Measurements from ENCODE around the gene FAM135A. TPM values are rescaled to one million over a fixed set of nuclear protein-coding genes. Genes with fewer than 3 reads are reported as not detected.

Gene FAM135A
- total RNA-seq, 6 donors from 2014 or later: 13.7 to 57.9 (median 29.2) TPM

DNA sequence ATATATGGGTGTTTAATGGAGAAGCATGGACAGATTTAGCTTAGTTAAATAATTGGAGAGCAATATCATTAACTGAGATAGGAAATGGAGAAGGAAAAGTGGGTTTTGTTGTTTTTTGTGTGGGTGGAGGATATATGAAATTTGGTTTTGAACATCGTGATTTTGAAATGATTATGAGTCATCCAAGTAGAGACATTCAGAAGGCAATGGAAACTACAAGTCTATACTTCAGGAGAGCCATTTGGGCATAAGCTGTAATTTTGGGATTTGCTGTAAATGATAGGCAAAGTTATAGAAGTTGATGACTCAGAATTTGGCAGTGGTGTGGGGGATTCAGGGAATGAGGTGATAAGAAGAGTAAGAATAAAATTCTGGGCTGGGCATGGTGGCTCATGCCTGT is 27.4 kb upstream of the FAM135A start:
- Histone ChIP-seq H3K4me1 (no peaks in the 10 kb centered on the region), H3K9me3 (no peaks in the 10 kb centered on the region), H3K27me3 (no peaks in the 10 kb centered on the region), H3K36me3 (no peaks in the 10 kb centered on the region), H3K4me3 (no peak overlapping the region), H3K27ac (no peak overlapping the region)
- ATAC-seq (ENCODE audit: low FRiP score in 2 of 2) (no peak), DNase-seq (no peak)
- TF ChIP-seq EP300 (IDR thresholded peaks at IDR 0.05): no peak
- no peak for TF ChIP-seq POLR2AphosphoS5 (IDR thresholded peaks at IDR 0.05)
- no peak for TF ChIP-seq POLR2A (IDR thresholded peaks at IDR 0.05)
- TF ChIP-seq CTCF (IDR thresholded peaks at IDR 0.05): no peak
- WGBS, 2 donors: 70 to 83% methylated on average over 1 of the region's 1 CpG

GRCh38 chr6:70388814-70389213 is 24.5 kb upstream of the FAM135A start:
- 68 to 81% methylated on average over 1 of the region's 1 CpG for WGBS, 2 donors
- no peak for TF ChIP-seq POLR2A (IDR thresholded peaks at IDR 0.05)
- no peak for TF ChIP-seq POLR2AphosphoS5 (IDR thresholded peaks at IDR 0.05)
- TF ChIP-seq CTCF (IDR thresholded peaks at IDR 0.05): no peak
- no peak for TF ChIP-seq EP300 (IDR thresholded peaks at IDR 0.05)
- ATAC-seq (ENCODE audit: low FRiP score in 2 of 2) (no peak), DNase-seq (no peak)
- Histone ChIP-seq H3K36me3 (no peaks in the 10 kb centered on the region), H3K27me3 (no peaks in the 10 kb centered on the region), H3K9me3 (no peaks in the 10 kb centered on the region), H3K4me1 (no peaks in the 10 kb centered on the region), H3K4me3 (no peak overlapping the region), H3K27ac (no peak overlapping the region)

DNA sequence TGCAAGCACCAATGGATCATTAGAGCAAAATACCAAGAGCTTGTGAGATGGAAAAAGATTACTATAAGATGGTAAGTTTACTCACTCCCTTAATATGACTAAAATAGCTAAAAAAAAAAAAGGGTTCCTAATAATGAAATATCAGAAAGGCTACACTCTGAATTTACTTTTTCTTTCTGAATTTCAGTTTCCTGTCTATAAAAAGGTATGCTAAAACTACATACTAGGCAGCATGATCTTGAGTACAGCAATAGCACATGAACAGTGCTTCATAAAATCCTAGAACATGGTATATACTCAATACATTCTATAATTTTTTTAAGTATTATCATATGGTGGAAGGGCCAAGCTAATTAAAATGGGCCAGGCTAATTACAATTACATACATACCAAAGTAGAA is 24.0 kb upstream of the FAM135A start:
- Histone ChIP-seq H3K9me3 (no peaks in the 10 kb centered on the region), H3K27me3 (no peaks in the 10 kb centered on the region), H3K4me1 (no peaks in the 10 kb centered on the region), H3K27ac (no peak overlapping the region), H3K36me3 (no peaks in the 10 kb centered on the region), H3K4me3 (no peak overlapping the region)
- no peak for DNase-seq
- no peak for TF ChIP-seq CTCF (IDR thresholded peaks at IDR 0.05)
- TF ChIP-seq POLR2A (IDR thresholded peaks at IDR 0.05): no peak
- ATAC-seq (ENCODE audit: low FRiP score in 2 of 2): no peak

GRCh38 chr6:70390067-70390466 is 23.2 kb upstream of the FAM135A start:
- no peaks in the 10 kb centered on the region for H3K9me3 ChIP-seq
- 23 to 39% methylated on average over 1 of the region's 1 CpG for WGBS, 2 donors
- ATAC-seq (ENCODE audit: low FRiP score in 2 of 2): no peak
- no peak overlapping the region for H3K27ac ChIP-seq
- H3K4me3 ChIP-seq: no peak overlapping the region
- no peaks in the 10 kb centered on the region for H3K36me3 ChIP-seq
- H3K4me1 ChIP-seq: no peaks in the 10 kb centered on the region
- DNase-seq: no peak
- H3K27me3 ChIP-seq: no peaks in the 10 kb centered on the region
- TF ChIP-seq POLR2A (IDR thresholded peaks at IDR 0.05) (no peak), POLR2AphosphoS5 (IDR thresholded peaks at IDR 0.05) (no peak)

- Histone ChIP-seq H3K27me3 (no peaks in the 10 kb centered on the region), H3K4me3 (no peak overlapping the region), H3K4me1 (no peaks in the 10 kb centered on the region), H3K36me3 (no peaks in the 10 kb centered on the region), H3K27ac (no peak overlapping the region), H3K9me3 (no peaks in the 10 kb centered on the region)
- ATAC-seq (ENCODE audit: low FRiP score in 2 of 2) (no peak), DNase-seq (no peak)
- 88 to 92% methylated on average over 3 of the region's 3 CpGs for WGBS, 2 donors
- no peak for TF ChIP-seq CTCF (IDR thresholded peaks at IDR 0.05)
- TF ChIP-seq POLR2A (IDR thresholded peaks at IDR 0.05): no peak
- no peak for TF ChIP-seq POLR2AphosphoS5 (IDR thresholded peaks at IDR 0.05)
- TF ChIP-seq EP300 (IDR thresholded peaks at IDR 0.05): no peak
Observed at GRCh38 chr6:70391492-70391891, 21.8 kb upstream of the FAM135A start.

Measured in upper lobe of left lung (tissue), 6 donors.